Loucy (cell line): ENCODE data around the gene SBF2.

ENCODE experiments used
- H2AFZ ChIP-seq: fragments of 200-600 bp; sonication (generic); 2 replicates; pipeline ENCODE4 v1.6.0; 2016; ENCODE audit warnings: antibody characterized with exemption, mild to moderate bottlenecking, low read length, moderate library complexity
- H3F3A ChIP-seq: fragments of 200-600 bp; 2 replicates; pipeline ENCODE4 v1.6.0; 2016; ENCODE audit warnings: antibody characterized with exemption, low read depth, mild to moderate bottlenecking
- H3K27me3 ChIP-seq: fragments of 200-600 bp; sonication (generic); 2 replicates; pipeline ENCODE4 v1.6.1; 2014; ENCODE audit warnings: low read length, mild to moderate bottlenecking; ENCODE audit not compliant: insufficient read depth, poor library complexity, severe bottlenecking
- H3K36me3 ChIP-seq: fragments of 200-600 bp; sonication (generic); 2 replicates; pipeline ENCODE4 v1.6.1; 2016; ENCODE audit warnings: low read length; ENCODE audit not compliant: insufficient read depth
- H3K4me1 ChIP-seq: fragments of 200-600 bp; sonication (generic); 2 replicates; pipeline ENCODE4 v1.5.1; 2014; ENCODE audit warnings: low read length, mild to moderate bottlenecking; ENCODE audit not compliant: insufficient read depth, poor library complexity, severe bottlenecking
- H3K4me2 ChIP-seq: fragments of 200-600 bp; sonication (generic); 2 replicates; pipeline ENCODE4 v1.6.0; 2014; ENCODE audit warnings: antibody characterized with exemption, low read length, low read depth, mild to moderate bottlenecking; ENCODE audit not compliant: poor library complexity, severe bottlenecking
- H3K4me3 ChIP-seq: fragments of 200-600 bp; sonication (generic); 2 replicates; pipeline ENCODE4 v1.5.1; 2014; ENCODE audit warnings: low read length, mild to moderate bottlenecking, mixed read lengths; ENCODE audit not compliant: poor library complexity, severe bottlenecking
- H3K79me2 ChIP-seq: fragments of 200-600 bp; sonication (generic); 2 replicates; pipeline ENCODE4 v1.6.1; 2014; ENCODE audit warnings: low read length; ENCODE audit not compliant: insufficient read depth
- H3K9ac ChIP-seq: fragments of 200-600 bp; sonication (generic); 2 replicates; pipeline ENCODE4 v1.6.0; 2014; ENCODE audit warnings: mild to moderate bottlenecking, low read depth, low read length, moderate library complexity; ENCODE audit not compliant: poor library complexity, severe bottlenecking
- H3K9me2 ChIP-seq: fragments of 200-600 bp; sonication (generic); replicated peaks from 2 replicates; pipeline ENCODE4 v1.6.1; 2016; ENCODE audit warnings: low read depth, low read length, mixed read lengths
- H3K9me3 ChIP-seq: fragments of 200-600 bp; sonication (generic); 2 replicates; pipeline ENCODE4 v1.6.1; 2014; ENCODE audit warnings: mild to moderate bottlenecking, antibody characterized with exemption, low read length, low read depth; ENCODE audit not compliant: insufficient read depth
- H4K20me1 ChIP-seq: fragments of 200-600 bp; sonication (generic); 2 replicates; pipeline ENCODE4 v1.6.0; 2014; ENCODE audit warnings: antibody characterized with exemption, low read length, mild to moderate bottlenecking; ENCODE audit not compliant: insufficient read depth, poor library complexity, severe bottlenecking
- EZH2phosphoT487 ChIP-seq: fragments of 200-600 bp; IDR thresholded peaks from 2 replicates; pipeline ENCODE4 v1.6.1; 2018; ENCODE audit warnings: antibody characterized with exemption, mild to moderate bottlenecking, moderate library complexity, borderline replicate concordance
- TF ChIP-seq, protein P1 (sequence below): fragments of 200-600 bp; sonication (generic); conservative IDR thresholded peaks from 2 replicates; pipeline ENCODE4 v1.5.1; 2014; ENCODE audit warnings: mild to moderate bottlenecking, antibody characterized with exemption, low read length

Gene SBF2

DNA sequence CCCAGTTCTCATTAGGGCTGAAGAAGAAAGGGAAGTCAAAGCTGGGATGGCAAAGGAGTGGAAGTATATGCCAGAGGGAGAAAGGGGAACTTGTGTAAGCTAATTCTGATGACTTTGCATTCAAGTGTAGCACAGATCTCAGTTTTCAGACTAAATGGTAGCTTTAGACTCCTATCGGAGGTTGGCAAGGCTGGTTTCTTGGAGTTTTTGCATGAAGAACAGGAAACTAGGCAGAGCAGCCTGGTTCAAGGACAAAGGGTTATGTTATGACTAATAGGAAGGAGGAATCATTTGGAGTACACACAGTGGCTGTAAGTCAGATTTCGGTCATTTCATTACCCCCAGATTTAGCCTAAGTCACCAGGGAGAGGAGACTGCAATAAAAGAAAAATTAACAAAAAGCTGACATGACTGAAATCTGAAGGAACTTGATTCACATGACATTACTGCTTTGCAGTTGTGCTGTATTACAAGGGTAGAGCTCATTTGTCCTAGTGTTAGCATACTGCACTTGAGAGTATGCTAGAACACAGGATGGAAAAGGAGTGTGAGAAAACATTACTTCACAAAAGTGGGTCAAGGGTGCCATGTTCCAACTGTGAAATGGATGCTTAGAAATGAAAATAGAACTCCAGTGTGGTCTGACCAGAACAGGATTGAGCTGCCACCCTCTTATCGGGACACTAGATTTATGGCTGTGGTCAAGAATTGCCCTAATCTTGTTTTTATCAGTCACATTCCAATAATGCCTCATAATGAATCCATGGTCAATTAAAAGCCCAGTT is 34.5 kb upstream of the SBF2 start:
- H3K4me1 ChIP-seq: peaks cover 6% of the 10 kb centered on the region
- H3K79me2 ChIP-seq: no peaks in the 10 kb centered on the region
- H4K20me1 ChIP-seq: no peaks in the 10 kb centered on the region
- no peaks in the 10 kb centered on the region for H3K9me2 ChIP-seq
- H3K9me3 ChIP-seq: no peaks in the 10 kb centered on the region
- no peak overlapping the region for H2AFZ ChIP-seq
- no peak overlapping the region for H3K4me3 ChIP-seq
- H3K36me3 ChIP-seq: no peaks in the 10 kb centered on the region
- no peaks in the 10 kb centered on the region for H3K27me3 ChIP-seq
- H3F3A ChIP-seq: no peaks in the 10 kb centered on the region
- no peak overlapping the region for H3K9ac ChIP-seq
- H3K4me2 ChIP-seq: no peak overlapping the region
- TF ChIP-seq EZH2phosphoT487: no peak
- TF ChIP-seq, protein P1, sequence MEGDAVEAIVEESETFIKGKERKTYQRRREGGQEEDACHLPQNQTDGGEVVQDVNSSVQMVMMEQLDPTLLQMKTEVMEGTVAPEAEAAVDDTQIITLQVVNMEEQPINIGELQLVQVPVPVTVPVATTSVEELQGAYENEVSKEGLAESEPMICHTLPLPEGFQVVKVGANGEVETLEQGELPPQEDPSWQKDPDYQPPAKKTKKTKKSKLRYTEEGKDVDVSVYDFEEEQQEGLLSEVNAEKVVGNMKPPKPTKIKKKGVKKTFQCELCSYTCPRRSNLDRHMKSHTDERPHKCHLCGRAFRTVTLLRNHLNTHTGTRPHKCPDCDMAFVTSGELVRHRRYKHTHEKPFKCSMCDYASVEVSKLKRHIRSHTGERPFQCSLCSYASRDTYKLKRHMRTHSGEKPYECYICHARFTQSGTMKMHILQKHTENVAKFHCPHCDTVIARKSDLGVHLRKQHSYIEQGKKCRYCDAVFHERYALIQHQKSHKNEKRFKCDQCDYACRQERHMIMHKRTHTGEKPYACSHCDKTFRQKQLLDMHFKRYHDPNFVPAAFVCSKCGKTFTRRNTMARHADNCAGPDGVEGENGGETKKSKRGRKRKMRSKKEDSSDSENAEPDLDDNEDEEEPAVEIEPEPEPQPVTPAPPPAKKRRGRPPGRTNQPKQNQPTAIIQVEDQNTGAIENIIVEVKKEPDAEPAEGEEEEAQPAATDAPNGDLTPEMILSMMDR: no peak

DNA sequence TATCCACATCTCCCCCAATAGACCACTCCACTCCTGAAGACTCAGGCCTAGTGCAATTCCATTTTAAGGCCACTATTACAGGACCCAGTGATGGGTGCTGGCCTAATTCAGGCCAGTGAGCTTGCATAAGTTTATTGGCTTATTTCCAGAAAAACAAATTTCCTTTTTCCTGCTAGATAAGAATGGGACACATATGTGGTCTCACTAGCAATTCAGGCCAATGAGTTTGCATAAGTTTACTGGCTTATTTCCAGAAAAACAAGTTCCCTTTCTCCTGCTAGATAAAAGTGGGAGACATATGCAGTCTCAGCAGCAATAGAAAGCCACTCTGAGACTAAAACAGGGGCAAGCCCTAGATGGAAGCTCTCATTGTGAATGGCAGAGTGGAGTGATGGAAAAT is 33.2 kb upstream of the SBF2 start:
- Histone ChIP-seq H3K9ac (no peak overlapping the region), H3F3A (no peaks in the 10 kb centered on the region)

GRCh38 chr11:10326012-10326964 is 32.3 kb upstream of the SBF2 start:
- Histone ChIP-seq H3K27me3 (no peaks in the 10 kb centered on the region), H3K9me3 (no peaks in the 10 kb centered on the region), H3K9me2 (no peaks in the 10 kb centered on the region), H3K79me2 (no peaks in the 10 kb centered on the region), H2AFZ (no peak overlapping the region), H3F3A (no peaks in the 10 kb centered on the region), H3K9ac (no peak overlapping the region), H3K4me3 (no peak overlapping the region), H3K4me1 (peaks cover 5% of the 10 kb centered on the region), H3K36me3 (no peaks in the 10 kb centered on the region), H3K4me2 (no peak overlapping the region), H4K20me1 (no peaks in the 10 kb centered on the region)
- TF ChIP-seq, protein P1: no peak
- TF ChIP-seq EZH2phosphoT487: no peak

More for the DNA sequence above, 33.2 kb upstream of the SBF2 start:
- Histone ChIP-seq H2AFZ (no peak overlapping the region), H3K9me2 (no peaks in the 10 kb centered on the region), H3K27me3 (no peaks in the 10 kb centered on the region), H3K9me3 (no peaks in the 10 kb centered on the region), H3K4me1 (peaks cover 11% of the 10 kb centered on the region), H3K4me2 (no peak overlapping the region), H4K20me1 (no peaks in the 10 kb centered on the region), H3K79me2 (no peaks in the 10 kb centered on the region), H3K36me3 (no peaks in the 10 kb centered on the region), H3K4me3 (no peak overlapping the region)
- TF ChIP-seq EZH2phosphoT487: no peak
- TF ChIP-seq, protein P1: no peak
